Dermis microvascular lymphatic vessel endothelial cell (primary cell): Measurements from ENCODE around the gene MMP17. TPM values are rescaled to one million over a fixed set of nuclear protein-coding genes. Genes with fewer than 3 reads are reported as not detected.

Experiments used
- DNase-seq, 2 donors: peaks; one replicate each; pipeline versions ENCODE4 v3.0.0 to v3.0.0-alpha.2; 2010; ENCODE audit warnings: low read depth in 2 of 2
- total RNA-seq: library from RNA; depleted of rRNA; stranded (reverse); fragments of >200 nt; gene quantifications from 2 replicates; pipeline ENCODE4 v1.2.1, GENCODE V29; 2014

The MMP17 gene
- total RNA-seq, 1 donor from 2014 or later, result 3.9 TPM

DNA sequence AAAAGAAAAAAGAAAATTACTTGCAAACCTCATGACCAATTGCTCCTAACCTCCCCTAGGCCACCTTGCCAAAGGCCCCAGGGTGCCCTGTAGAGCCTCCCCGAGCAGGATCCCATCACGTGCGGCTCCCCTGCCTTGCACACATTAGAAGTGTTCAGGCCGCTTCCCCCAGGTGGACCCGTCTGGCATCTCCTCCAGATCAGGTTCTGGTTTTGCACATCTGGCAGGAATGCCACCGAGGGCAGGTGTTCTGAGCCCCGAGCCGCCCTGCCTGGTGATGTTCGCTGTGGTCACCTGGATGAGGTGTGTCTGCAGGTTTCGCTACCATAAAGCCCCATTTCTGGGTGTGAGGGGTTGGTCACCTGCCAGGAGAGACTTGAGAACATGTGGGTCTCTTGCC, 19.3 kb downstream of the MMP17 start:
- no peak for DNase-seq

DNA sequence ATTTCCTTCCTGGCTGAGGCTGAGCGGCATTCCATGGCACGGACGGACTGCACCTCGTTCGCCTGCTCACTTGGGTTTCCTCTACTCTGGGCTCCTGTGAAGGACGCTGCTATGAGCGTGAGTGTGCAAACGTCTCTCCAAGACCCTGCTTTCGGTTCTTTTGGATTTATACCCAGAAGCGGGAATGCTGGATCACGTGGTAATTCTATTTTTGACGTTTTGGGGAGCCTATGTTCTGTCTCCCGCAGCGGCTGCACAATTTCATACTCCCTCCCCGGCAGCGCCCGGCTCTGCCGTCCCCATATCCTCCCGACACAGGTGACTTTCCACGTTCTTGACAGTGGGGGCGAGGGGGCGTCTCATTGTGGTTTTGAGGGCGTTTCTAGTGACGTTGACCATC, 20.6 kb downstream of the MMP17 start:
- DNase-seq, result no peak

DNA sequence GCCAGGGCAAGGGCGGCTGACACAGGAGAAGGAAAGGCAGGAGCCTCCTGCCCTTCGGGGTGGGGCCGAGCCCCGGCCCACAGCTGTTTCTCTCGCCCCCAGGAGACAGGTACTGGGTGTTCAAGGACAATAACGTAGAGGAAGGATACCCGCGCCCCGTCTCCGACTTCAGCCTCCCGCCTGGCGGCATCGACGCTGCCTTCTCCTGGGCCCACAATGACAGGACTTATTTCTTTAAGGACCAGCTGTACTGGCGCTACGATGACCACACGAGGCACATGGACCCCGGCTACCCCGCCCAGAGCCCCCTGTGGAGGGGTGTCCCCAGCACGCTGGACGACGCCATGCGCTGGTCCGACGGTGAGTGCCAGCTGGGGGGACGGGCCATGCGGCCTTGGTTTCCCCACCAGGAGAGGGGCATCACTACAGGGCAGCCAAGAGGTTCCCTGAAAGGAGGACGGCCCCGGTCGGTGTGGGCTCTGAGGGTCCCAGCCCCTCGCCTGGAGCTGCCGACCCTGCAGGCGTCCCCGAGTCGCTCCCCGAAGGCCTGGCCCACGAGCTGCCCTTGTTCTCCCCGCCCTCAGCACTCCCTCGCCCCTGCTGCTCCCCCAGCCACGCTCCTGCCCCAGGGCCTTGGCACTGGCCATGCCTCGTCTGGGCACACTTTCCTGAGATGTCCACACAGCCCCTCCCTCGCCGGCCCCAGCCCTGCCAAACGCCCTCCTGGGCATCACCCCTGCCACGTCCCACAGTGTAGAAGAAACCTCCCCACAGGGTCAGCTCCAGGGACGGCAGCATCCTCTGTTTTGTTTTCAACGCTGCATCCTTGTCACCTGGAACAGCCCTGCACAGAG, 21.7 kb downstream of the MMP17 start:
- no peak for DNase-seq

DNA sequence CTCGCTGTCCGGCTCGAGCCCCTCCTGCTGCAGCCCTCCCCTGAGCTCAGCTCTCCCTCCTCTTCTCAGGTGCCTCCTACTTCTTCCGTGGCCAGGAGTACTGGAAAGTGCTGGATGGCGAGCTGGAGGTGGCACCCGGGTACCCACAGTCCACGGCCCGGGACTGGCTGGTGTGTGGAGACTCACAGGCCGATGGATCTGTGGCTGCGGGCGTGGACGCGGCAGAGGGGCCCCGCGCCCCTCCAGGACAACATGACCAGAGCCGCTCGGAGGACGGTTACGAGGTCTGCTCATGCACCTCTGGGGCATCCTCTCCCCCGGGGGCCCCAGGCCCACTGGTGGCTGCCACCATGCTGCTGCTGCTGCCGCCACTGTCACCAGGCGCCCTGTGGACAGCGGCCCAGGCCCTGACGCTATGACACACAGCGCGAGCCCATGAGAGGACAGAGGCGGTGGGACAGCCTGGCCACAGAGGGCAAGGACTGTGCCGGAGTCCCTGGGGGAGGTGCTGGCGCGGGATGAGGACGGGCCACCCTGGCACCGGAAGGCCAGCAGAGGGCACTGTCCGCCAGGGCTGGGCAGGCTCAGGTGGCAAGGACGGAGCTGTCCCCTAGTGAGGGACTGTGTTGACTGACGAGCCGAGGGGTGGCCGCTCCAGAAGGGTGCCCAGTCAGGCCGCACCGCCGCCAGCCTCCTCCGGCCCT, 22.8 kb downstream of the MMP17 start:
- DNase-seq, result no peak

DNA sequence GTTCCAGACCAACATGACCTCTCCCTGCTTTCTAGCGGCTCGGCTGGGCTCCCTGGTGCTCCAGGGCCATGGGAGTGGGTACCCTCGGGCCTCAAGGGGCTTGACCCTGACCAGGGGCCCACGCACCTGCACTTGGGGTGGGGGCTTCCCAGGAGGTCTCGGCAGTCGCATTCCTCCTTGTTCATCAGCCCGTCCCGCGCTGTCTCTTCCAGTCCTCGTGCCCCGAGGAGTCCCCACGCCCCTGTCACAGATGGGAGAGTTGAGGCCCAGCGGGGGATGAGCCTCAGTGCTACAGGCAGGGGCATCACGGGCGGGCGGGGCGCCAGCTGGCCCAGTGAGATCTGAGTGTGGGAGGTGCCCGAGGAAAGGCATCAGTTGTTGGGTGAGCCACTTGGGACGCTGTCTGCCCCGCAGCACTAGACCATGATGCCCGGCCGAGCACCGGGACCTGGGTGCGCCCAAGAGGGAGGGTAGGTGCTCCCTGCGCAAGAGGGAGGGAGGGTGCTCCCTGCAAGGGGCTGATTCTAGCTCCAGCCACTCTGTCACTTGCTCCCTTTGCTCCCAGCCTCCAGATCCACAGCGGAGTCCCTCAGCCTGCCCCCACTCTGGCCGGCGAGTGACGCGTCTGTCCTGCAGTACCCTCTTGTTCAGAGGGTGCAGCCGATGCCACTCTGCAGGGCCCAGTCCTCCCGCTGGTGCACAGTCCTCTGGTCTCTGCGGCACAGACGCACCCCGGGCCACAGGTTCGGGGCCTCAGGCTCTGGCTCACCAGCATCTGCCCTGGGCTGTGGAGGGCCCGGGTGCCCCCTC, 23.8 kb downstream of the MMP17 start:
- no peak for DNase-seq

DNA sequence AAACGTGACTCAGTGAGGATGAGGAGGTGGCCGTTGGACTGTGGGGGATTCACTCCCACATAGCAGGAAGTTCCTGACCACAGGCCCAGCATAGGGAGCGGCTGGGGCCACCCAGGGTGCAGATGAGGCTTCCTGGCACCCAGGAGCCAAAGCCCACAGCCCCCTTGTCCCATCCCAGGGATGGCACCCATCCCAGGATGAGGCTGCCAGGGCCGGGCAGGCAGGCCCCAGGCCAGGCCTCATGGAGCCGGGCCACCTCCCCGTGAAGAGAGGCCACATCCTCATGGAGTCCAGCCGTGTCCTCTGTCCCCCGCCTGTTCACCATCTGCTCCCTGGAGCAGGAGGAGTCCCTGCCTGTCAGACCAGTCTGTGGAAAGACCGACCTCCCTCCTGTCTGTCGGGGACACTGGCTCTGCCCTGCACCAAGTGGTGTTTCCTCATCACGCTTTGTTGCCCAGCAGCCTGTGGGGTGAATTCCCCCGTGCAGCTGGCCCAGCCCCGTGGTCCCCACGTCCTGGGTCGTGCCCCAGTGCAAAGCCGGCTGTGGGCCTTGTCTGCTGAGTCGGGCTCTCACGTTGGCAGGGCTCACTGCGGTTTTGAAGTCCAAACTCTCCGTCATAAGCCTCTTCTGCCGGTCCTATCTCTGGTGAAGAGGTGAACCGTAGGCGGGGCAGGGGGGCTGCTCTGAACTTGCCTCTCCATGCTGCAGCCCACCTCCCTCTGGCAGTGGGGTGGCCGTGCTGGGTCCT, 24.5 kb downstream of the MMP17 start:
- DNase-seq, result no peak

DNA sequence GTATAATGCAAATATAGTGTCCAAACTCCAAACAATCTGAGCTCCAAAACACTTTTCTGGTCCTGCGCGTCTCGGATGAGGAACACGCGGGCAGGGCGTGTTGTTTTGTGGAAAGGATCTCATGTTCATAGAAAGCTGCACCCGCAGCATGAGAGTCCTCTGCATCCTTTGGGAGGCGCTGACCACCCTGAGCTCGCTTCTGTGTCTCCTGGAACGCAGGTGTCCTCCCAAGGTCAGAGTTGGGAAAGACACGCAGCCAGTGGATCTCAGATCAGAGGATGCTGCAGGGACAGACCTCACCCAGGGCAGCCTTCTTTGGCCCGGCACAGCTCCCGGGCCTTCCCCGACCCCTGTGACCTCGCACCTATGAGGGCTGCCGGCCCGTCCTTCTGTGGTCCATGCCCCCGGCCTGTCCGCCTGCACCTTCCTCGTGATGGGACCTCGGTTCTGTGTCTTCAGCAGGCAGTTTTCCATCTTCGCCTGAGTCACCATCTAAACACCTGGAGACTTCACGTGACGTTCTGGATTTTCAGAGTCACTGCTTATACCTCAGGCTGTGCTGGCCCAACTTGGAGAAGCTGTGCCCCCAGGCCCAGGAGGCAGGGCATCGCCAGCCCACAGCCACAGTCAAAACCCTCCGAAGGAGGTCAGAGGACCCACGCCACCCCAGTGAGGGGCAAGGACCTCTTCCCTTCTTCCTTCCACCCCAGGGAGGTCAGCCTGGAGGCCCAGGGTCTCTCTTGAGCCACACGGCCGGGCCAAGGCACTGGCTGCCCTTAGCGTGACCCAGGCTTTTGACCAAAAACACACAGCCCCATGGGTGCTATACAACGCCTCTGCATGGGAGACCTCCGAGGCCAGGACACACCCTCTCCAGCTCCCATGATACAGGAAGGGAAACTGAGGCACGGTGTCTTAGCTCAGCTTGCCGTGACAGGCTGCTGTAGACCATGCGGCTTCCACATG, 25.9 kb downstream of the MMP17 start:
- no peak for DNase-seq

DNA sequence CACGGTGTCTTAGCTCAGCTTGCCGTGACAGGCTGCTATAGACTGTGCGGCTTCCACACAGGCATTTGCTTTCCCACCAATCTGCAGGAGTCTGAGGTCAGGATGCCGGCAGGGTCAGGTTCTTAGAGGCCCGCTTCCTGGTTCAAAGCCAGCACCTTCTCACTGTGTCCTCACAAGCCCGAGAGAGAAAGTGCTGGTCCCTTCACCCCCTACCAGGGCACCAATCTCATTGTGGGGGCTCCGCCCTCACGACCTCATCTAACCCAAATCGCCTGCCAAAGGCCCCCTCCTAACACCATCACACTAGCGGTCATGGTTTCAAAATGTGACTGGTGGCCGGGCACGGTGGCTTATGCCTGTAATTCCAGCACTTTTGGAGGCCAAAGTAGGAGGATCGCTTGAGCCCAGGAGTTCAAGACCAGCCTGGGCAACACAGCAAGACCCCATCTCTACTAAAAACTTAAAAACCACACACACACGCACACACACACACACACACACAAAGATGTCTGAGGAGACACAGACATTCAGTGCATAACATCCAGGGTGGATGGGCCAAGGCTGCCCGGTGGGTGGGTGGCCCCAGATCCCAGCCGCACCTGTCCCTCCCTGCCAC, 26.8 kb downstream of the MMP17 start:
- DNase-seq, result no peak

DNA sequence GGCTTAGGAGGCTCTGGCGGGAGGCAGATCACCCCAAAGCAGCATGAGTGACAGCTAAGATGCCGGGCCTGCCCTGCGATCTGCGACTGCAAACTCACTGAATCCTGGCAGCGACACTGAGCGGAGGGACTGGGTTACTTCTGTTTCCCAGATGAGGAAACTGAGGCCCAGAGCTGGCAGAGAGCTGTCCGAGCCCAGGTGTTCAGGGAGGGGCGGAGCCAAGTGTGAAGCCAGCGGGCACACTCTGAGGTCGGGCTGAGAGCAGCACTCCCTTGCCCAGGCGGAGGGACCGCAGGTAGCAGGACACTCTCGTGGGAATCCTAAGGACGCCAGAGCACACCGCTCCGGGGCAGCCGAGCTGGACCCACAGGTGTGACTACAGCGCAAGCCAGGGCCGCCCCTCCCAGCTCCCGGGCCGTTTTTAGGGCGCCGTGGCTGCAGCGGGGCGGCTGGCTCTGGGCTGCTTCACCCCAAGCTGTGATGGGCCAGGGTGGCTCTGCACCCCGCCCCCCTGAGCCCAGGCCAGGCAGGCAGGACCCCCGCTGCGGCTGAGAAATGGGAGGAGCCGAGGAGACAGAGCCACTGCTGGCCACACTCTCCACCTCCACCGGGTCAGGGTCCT, 27.4 kb downstream of the MMP17 start:
- DNase-seq, result no peak

DNA sequence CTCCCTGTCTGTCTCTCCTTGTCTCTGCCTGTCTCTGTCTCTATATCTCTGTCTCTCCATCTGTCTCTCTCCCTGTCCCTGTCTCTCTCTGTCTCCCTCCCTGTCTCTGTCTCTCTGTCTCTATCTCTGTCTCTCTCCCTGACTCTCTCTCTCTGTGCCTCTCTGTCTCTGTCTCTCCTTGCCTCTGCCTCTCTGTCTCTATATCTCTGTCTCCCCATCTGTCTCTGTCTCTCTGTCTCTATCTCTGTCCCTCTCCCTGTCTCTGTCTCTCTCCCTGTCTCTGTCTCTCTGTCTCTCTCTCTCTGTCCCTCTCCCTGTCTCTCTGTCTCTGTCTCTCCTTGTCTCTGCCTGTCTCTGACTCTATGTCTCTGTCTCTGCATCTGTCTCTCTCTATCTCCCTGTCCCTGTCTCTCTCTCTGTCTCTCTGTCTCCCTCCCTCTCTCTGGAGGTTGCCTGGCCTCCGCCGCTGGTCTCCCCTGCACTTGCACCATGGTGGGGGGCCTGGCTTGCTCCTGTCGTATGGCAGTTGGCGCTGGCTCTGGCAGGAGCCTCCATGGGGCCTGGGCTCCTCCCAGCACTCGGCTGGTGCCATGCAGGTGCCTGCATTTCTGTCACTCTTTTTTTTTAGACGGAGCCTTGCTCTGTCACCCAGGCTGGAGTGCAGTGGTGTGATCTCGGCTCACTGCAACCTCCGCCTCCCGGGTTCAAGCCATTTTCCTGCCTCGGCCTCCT, 28.3 kb downstream of the MMP17 start:
- no peak for DNase-seq

DNA sequence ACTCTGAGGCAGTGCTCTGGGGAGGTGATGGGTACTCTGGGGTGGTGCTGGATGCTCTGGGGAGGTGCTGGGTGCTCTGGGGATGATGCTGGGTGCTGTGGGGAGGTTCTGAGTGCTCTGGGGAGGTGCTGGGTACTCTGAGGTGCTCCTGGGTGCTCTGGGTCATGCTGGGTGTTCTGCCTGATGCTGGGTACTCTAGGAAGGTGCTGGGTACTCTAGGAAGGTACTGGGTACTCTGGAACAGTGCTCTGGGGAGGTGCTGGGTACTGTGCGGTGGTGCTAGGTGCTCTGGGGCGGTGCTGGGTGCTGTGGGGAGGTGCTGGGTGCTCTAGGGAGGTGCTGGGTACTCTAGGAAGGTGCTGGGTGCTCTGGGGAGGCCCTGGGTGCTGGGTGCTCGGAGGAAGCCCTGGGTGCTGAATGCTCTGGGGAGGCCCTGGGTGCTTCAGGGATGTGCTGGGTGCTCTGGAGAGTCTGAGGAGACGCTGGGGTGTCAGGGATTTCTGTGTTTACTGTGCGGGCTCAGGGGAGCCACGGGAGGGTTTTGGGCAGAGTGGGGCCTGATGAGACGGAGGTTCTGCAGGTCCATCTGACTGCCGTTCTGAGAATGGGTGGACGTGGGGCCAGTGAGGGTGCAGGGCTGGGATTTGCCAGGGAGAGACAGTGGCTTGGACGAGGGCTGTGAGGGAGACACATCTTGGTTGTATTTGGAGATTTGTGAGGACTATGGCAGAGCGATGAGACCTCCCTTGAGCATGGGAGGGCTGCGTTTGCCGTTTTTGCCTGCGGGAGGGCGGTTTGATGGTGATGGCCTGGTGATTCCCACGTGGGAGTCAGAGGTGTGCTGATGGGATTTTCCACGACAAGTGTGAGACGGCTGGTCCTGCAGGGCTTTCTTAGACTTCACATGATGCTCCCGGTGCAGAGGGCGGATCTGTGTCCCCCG, 30.0 kb downstream of the MMP17 start:
- DNase-seq, result no peak

DNA sequence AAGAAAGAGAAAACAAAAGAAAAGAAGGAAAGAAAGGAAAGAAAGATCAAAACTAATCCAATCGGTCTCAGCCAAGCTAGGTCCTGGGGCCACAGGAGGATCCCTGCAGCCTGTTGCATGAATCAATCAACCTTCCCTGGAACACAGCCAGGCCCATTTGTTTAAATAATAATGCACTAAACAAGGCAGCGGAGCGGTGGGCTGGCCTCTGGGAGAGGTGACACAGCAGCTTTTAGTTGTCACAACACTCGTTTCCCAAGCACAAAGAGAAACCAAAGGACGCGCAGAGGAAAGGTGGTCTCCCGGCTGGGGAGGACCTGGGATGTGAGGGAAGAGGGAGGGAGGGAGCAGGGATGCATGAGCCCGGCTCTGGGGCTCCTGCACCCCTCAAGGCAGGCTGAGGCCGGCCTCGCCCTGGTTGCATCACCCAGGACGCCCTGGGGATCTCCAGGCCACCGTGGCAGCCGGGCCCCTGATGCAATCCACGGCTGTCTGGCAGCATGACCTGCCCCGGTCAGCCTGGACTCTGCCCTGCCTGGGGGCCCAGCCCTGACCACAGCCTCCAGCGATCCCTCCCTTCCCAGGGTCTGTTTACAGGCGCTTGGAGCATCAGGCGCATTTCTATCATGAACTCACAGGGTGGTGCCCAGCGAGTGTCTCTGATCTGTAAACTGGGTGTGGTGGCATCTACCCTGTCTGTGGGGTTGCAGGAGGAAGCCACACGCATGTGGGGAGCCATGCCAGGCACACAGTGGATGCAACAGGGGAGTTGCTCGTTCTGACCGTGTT, 32.5 kb downstream of the MMP17 start:
- DNase-seq, result peak; percentile 73 to 82

DNA sequence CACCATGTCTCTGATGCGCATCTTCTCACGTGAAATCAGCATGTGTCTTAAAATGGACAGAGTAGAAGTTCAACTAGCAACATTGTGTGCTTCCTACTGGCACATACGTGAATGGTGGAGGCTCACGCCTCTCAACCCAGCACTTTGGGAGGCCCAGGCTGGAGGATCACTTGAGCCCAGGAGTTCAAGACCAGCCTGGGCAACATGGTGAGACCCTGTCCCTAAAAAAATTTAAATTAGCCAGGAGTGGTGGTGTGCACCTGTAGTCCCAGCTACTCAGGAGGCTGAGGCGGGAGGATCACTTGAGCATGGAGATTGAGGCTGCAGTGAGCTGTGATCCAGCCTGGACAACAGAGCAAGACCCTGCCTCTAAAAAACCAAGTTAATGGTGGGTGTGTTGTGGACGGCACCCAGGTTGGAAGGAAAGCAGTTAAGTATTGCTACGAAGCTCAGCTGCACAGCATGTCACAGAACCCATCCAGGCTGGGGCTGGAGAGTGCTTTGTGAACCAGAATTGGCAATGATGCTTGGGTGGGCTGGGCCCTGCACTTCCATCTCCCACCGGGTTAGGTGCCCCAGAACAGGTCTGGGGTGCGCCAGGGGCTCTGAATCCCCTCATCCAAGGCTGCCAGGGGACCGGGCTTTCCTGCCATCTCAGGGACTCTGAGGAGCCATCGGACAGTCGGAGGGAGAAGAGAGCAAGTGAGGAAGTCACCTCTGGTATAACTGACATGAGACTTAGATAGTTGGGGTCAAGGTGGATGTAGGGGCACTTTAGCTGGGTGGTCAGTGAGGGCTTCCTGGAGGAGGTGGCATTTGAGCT, 33.3 kb downstream of the MMP17 start:
- DNase-seq, result no peak

DNA sequence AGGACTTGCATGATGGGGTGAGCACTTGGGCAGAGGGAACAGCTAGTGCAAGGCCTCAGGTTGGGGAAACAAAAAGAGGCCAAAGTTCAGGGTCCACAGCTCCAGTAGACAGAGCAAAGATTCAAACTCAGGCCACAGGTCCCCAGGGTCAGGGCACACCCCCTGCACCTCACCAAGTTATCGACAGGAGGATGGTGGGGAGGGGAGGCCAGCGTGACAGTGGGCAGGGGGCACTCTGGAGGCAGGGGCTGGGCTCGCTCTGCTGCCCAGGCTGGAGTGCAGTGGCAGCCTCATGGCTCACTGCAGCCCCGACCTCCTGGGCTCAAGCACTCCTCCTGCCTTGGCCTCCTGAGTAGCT, 33.9 kb downstream of the MMP17 start:
- no peak for DNase-seq

DNA sequence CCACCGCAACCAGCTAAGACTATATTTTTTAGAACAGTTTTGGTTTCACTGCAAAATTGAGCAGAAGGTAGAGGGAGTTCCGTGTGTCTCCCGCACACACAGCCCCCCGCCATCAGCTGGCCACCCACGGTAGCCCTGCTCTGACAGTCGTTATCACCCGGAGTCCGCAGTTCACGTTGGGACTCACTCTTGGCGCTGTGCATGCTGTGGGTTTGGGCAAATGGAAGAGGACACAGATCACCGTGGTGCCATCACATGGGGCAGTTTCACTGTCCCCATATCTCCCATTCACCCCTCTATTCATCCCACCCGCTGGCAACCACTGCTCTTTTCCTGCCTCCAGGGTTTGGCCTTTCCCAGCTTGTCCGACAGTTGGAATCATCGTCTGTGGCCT, 34.4 kb downstream of the MMP17 start:
- no peak for DNase-seq
